Activated T-cell treated with anti-CD3 and anti-CD28 coated beads, Interleukin-2, amount 50 U/mL, for 48 hours (primary cell): ENCODE results near the gene MED17.
A peak's percentile ranks its signal among the peaks of the same experiment; 100 is the strongest.
"Not testable (repeated sequence)": the region's sequence is repeated elsewhere in the genome, so short reads cannot be mapped to it uniquely, and the experiment has no call there.

Experiments
- DNase-seq, 2 experiments: peaks; one replicate each; pipeline ENCODE4 v3.0.0-alpha.2; 2020

MED17 gene

DNA sequence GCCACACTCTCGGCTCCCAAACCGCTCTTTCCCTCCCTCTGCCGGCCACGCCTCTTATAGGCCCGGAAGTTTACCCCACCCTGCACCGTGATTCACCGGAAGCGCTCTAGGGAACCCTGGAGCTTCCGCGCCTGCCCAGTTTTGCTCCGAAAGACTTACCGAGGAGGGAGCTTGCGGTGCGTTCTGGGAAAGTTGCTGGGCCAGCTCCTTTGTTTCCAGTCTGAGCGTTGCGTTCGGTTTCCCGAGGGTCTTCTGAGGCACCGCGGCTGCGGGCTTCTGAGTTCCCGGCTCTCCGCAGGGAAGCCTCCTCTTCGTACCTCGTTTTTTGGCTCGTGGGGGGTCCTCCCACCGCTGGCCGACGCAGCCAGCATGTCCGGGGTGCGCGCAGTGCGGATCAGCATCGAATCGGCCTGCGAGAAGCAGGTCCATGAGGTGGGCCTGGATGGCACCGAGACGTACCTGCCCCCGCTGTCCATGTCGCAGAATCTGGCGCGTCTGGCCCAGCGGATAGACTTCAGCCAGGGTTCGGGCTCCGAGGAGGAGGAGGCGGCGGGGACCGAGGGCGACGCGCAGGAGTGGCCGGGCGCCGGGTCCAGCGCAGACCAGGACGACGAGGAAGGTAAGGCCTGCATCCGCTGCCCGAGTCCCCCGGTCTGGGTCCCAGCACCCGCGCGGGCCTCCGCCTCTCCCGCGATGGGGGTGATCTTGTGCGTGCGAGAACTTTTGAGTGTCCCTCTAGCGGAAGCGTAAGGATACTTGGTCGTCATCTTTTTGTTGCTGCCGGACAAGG lies at the start of gene MED17:
Gene MED17, plus strand, starts transcription at position 138 of the 790 bp plus-strand sequence. Its CDS starts 232 bp downstream, at position 370.
- DNase-seq = peak; percentile 92

GRCh38 chr11:93734427-93735222 lies 49.5 kb upstream of the MED17 start:
- DNase-seq = no peak

DNA sequence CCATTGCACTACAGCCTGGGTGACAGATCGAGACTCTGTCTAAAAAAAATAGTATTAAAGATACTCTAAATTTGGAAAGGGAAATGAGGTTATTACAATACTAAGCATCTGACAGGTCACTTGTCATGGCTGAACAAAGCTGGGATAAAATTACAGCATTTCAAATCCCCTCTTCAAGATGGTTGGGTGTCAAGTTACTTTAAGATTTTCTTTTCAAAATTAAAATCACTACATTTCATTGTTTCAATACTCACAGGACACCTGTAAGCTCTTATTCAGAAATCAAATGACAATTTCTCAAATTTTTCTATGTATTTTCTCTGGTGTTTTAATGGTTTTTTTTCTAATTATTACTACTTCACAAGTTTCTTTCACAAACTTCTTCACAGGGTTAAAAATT lies 48.5 kb upstream of the MED17 start:
- DNase-seq = no peak

DNA sequence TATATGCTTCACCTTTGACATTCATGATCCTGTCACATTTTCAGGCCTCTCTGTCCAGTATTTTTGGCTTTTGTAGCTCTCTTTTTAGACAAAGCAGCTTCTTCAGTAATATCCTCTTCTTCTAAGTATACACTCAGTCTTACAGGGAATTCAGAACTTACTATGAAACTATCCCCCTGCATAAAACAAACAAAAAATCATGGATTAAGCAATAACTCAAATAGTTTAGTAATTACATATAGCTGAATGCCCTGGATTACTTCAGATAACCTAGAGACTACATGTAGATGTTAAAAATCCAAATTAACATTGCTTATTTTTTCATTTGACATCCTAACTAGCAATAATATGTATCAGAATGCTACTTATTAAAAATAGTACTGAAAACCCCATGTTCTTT lies 48.0 kb upstream of the MED17 start:
- no peak for DNase-seq

DNA sequence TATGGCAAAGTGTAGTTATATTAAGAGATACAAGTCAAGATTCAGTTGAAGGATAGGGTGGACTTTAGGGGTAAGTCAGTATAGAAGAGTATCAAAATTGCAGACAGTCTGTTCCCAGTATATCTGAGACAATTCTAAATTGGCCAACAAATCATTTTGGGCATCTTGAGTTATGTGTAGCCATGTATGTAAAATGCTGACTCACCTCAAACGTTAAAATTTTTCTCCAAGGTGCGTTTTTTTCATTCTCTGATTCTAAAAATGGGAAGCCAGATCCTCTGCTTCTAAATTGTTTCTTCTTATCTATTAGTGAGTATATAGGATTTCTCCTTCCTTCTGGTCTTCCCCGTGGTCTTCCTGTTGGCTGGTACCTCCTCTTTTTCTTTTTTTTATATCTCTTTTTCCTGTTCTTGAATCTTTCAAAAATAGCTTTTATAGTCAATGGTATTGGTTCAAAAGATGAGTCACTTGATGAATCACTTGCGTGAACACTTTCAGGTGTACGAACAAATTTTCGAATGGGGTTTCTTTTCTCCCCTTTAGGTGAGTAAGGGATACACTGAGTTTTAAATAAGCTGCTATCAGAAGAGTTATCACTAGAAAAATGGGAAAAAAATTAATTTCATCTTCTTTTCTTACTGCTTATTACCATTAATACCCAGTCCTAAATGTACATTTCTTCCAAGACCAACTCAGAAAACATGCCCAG lies 46.0 kb upstream of the MED17 start:
- DNase-seq = no peak

DNA sequence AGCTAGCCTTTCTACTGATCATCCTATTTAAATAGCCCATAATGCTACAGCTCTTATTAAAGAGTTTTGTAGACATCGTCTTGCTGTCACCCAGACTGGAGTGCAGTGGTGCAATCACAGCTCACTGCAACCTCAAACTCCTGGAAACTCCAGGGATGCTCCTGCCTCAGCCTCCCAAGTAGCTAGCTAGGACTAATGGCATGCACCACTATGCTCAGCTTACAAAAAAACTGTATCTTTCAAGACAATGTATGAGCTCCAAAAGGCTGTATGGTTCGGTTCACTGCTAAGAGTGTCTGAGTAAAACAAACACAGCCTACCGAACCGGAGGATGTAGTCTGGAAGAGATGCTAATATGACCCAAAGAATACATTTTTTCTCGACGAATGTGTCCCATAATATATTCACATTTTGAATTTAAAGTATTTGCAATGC lies 45.4 kb upstream of the MED17 start:
- peak; percentile 35 to 37 for DNase-seq

- peak; percentile 67 to 70 for DNase-seq
Measured at GRCh38 chr11:93740031-93740729, 43.9 kb upstream of the MED17 start.

DNA sequence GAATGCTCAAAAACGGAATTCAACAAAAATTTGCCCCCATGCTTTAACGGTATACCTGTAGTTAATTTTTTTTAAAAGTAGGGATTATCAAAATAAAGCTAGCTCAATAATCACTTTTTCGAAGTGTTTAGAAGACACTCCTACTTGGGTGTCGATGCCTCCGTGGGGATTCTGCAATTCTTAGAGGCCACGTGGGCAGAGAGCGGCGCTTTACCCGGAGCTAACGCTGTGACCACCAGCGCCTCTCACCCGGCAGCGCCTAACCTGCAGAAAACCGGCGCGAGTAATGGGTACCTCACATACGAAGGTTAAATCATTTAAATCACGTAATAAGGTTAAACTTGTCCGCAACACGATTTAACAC lies 43.4 kb upstream of the MED17 start:
- peak in 1 of 2 experiments; percentile 74 for DNase-seq

- DNase-seq = peak; percentile 96
Measured at GRCh38 chr11:93741094-93741881, 42.8 kb upstream of the MED17 start, which contains the start of the genes C11orf54 and TAF1D. C11orf54 (plus strand) TSS chr11:93741672; CDS start chr11:93747394, 5,722 bp downstream. TAF1D (minus strand) TSS chr11:93741495; CDS start chr11:93739304, 2,191 bp downstream.

GRCh38 chr11:93741882-93742226 lies 42.2 kb upstream of the MED17 start:
- no peak for DNase-seq

DNA sequence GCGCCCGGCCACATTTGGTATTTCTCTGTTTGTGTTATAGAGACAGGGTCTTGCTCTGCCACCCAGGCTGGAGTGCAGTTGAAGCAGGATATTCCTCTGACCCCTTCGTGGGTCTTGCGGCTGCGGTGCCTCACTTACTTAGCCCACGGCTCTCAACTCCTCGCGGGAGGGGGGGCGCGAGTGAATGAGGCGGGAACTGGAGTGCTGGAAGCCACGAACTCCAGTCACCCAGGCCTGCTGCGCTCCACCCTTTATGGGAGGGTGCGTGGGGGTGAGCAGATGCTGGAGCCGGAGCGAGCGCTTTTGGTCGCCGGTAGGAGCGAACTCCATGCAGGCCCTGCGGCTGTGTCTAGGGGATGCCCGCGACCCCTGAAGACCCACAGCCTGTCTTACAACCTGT lies 40.8 kb upstream of the MED17 start:
- DNase-seq = no peak

DNA sequence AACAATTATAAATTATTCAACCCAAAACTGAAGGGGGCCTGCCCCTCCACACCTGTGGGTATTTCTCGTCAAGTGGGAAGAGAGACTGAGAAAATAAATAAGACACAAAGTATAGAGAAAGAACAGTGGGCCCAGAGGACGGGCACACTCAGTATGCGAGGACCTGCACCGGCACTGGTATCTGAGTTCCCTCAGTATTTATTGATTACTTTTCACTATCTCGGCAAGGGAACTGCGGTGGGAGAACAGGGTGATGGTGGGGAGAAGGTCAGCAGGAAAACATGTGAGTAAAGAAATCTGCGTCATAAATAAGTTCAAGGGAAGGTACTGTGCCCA lies 39.4 kb upstream of the MED17 start:
- DNase-seq = no peak

- not testable (repeated sequence) for DNase-seq
Measured at GRCh38 chr11:93745005-93745755, 38.9 kb upstream of the MED17 start.

DNA sequence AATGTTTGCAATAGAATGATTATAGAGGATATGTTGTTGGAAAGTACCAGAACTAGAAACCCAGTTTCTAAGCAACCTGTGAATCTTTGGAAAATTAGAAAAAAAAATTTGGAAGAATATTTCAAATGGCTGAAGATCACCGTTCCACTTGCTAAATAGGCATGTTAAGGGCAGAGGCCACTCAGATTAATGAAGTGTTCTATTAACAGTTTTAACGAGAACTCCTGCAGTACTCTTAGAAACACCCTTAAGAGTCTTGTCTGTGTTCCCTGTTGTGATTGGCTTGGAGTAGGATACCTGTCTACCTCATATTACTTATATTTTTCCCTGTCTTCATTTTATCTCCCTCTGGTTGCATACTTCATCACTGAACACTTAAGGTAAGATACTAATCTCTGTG lies 38.0 kb upstream of the MED17 start:
- no peak for DNase-seq

GRCh38 chr11:93747122-93747521 lies 37.0 kb upstream of the MED17 start:
- DNase-seq = no peak

GRCh38 chr11:93751001-93751400 lies 33.1 kb upstream of the MED17 start:
- DNase-seq = no peak

DNA sequence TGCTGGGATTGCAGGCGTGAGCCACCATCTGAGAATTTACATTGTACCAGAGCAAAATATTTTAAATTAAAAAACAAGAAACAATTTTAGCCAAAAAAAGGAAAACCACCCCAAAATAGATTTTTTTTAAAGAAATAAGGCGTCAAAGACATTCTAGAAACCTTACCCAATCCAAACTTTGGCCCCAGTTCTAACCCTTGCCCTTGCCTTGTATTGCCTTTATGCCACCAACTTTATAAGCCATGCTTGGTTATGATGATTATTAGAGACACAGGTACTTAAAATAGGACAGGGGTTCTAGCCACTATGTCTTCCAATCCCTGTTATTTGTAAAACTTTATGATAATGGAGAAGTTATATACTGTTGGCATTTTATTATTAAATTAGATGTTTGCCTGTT lies 30.8 kb upstream of the MED17 start:
- DNase-seq = no peak

- no peak for DNase-seq
Measured at GRCh38 chr11:93756748-93757147, 27.3 kb upstream of the MED17 start.

GRCh38 chr11:93757301-93757700 lies 26.8 kb upstream of the MED17 start:
- no peak for DNase-seq

GRCh38 chr11:93757924-93758865 lies 25.9 kb upstream of the MED17 start:
- DNase-seq = no peak
